ENCODE results near the gene THBS1.

Gene THBS1

DNA sequence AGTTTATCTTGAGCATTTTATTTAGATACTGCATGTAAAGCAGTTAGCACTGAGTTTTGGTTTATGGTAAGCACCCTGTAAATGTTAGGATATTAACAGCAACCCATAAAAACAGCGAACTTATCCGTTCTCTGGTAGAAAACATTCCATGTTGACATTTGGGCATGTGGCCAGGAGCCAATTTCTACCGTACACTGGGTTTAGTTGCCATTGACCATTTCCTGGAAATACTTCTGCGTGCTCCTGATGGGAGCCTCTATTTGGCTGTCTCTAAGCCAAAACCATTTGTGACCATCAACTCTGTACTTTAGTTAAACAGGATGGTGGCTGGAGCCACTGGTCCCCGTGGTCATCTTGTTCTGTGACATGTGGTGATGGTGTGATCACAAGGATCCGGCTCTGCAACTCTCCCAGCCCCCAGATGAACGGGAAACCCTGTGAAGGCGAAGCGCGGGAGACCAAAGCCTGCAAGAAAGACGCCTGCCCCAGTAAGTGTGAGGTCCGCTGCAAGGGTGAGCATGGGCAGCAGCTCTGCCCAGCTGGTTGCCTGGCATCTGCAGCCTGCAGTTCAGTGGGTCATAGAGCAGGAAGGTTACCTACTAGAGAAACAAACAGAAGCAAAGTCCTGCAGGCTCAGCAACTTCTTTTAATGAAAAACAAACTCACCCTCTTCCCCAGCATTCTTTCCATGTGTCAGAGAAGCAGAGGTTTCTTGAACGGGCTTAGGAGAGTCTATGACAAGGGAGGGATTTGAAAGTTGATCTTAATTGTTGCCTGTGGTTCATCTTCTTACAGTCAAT, 7.1 kb downstream of the THBS1 start:
- H3K4me3 ChIP-seq (ENCODE audit: low read depth, low read length), result no peak overlapping the region

GRCh38 chr15:39588531-39589192, 7.8 kb downstream of the THBS1 start:
- no peak overlapping the region for H3K4me3 ChIP-seq (ENCODE audit: low read depth, low read length)

- H3K4me3 ChIP-seq (ENCODE audit: low read depth, low read length), result no peak overlapping the region
These were observed 8.4 kb downstream of the THBS1 start for GRCh38 chr15:39589193-39589814.

GRCh38 chr15:39589815-39590644, 9.2 kb downstream of the THBS1 start:
- no peak overlapping the region for H3K4me3 ChIP-seq (ENCODE audit: low read depth, low read length)

- no peak overlapping the region for H3K4me3 ChIP-seq (ENCODE audit: low read depth, low read length)
These were observed 10.4 kb downstream of the THBS1 start for GRCh38 chr15:39591141-39591895.

DNA sequence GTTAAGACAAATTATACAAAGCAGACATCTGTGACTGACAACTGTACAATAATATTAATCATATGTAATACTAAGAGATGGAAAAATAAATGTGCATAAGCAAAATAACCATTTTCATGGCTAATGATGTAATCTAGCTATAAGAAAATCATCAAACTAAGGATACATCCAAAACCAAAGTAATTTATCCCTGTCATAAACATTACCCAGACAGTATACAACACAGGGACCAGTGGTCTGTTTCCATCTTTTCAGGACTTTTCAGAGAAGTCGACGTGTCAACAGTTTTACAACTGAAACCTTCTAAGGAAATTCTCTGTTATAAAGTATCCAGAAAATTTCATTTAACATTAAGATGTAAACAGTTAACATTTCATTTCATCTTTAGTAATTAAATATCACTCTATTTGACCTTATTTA, 11.0 kb downstream of the THBS1 start:
- H3K4me3 ChIP-seq (ENCODE audit: low read depth, low read length), result no peak overlapping the region

DNA sequence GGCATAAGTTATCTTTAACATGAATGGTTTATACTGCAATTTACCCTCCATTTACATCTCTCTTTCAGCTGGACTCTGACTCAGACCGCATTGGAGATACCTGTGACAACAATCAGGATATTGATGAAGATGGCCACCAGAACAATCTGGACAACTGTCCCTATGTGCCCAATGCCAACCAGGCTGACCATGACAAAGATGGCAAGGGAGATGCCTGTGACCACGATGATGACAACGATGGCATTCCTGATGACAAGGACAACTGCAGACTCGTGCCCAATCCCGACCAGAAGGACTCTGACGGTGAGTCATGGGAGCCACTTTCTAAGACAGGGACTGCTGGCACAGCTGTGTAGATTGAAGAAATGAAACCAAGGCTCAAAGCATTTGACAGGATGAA, 11.6 kb downstream of the THBS1 start:
- H3K4me3 ChIP-seq (ENCODE audit: low read depth, low read length), result no peak overlapping the region

- H3K4me3 ChIP-seq (ENCODE audit: low read depth, low read length), result no peak overlapping the region
These were observed 12.3 kb downstream of the THBS1 start for GRCh38 chr15:39593071-39593655.

DNA sequence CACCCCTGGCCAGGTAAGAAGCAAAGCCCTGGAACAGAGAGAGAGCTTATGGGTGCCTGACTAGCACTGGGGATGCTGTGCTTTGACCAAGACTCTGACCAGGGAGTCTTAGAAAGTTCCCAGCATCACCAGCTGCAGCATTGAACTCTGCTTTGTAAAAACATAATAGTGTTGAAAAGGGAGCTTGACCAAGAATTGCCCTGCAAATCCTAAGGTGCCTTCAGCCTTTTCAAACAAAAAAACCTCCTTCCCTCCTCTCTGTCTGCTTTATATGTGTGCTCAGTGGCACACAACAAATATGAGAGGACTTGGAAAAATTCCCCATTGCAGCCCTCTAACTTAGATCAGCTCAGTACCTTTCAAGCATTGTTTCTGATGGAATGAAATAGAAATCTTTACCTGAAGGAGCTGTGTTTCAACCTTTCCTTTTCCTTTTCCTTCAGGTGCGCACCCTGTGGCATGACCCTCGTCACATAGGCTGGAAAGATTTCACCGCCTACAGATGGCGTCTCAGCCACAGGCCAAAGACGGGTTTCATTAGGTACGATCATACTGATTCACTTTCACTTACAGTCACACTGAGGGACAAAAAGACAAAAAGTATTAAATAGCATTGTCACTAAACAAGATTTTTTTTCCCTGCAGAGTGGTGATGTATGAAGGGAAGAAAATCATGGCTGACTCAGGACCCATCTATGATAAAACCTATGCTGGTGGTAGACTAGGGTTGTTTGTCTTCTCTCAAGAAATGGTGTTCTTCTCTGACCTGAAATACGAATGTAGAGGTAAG, 13.0 kb downstream of the THBS1 start:
- no peak overlapping the region for H3K4me3 ChIP-seq (ENCODE audit: low read depth, low read length)

GRCh38 chr15:39594446-39595337, 13.8 kb downstream of the THBS1 start:
- H3K4me3 ChIP-seq (ENCODE audit: low read depth, low read length), result no peak overlapping the region

GRCh38 chr15:39595338-39596221, 14.7 kb downstream of the THBS1 start:
- H3K4me3 ChIP-seq (ENCODE audit: low read depth, low read length), result no peak overlapping the region

- H3K4me3 ChIP-seq (ENCODE audit: low read depth, low read length), result no peak overlapping the region
These were observed 15.6 kb downstream of the THBS1 start for GRCh38 chr15:39596358-39597051.

GRCh38 chr15:39597336-39597735, 16.5 kb downstream of the THBS1 start:
- H3K4me3 ChIP-seq (ENCODE audit: low read depth, low read length), result no peak overlapping the region

DNA sequence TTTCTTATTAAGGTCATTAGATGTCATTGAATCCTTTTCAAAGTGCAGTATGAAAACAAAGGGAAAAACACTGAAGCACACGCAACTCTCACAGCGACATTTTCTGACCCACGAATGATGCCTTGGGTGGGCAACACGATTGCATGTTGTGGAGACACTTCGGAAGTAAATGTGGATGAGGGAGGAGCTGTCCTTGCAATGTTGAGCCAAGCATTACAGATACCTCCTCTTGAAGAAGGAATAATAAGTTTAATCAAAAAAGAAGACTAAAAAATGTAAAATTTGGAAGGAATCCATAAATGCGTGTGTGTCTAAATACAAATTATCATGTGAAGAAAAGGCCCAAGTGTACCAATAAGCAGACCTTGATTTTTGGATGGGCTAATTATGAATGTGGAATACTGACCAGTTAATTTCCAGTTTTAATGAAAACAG, 16.9 kb downstream of the THBS1 start:
- H3K4me3 ChIP-seq (ENCODE audit: low read depth, low read length), result no peak overlapping the region

DNA sequence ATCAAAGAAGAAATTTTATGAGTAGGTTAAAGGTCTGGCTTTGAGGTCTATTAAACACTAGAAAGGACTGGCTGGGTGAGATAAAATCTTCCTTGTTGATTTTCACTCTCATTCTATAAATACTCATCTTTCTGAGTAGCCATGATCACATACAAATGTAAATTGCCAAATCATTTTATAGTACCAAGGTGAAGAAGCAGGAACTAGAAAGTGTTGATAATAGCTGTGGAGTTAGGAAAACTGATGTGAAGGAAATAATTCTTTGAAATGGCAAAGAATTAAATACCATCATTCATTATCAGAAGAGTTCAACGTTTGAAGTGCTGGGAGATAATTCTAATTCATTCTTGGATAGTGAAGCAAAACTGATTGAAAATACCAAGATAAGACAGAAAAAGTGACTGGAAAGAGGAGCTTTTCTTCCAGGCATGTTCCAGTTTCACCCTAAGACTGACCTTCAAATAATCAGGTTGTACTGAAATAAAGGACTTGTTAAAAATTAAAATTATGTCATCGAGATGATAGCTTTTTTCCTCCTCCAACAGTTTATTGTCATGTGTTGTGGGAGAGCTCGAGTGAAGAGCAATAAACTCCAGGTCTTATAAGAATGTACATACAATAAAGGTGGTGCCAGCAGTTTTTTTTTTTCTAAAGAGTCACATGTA, 17.4 kb downstream of the THBS1 start:
- H3K4me3 ChIP-seq (ENCODE audit: low read depth, low read length), result no peak overlapping the region
